Measurements from ENCODE around the gene DOK3.
"Not testable (repeated sequence)": the region's sequence is repeated elsewhere in the genome, so short reads cannot be mapped to it uniquely, and the experiment has no call there.

The DOK3 gene

DNA sequence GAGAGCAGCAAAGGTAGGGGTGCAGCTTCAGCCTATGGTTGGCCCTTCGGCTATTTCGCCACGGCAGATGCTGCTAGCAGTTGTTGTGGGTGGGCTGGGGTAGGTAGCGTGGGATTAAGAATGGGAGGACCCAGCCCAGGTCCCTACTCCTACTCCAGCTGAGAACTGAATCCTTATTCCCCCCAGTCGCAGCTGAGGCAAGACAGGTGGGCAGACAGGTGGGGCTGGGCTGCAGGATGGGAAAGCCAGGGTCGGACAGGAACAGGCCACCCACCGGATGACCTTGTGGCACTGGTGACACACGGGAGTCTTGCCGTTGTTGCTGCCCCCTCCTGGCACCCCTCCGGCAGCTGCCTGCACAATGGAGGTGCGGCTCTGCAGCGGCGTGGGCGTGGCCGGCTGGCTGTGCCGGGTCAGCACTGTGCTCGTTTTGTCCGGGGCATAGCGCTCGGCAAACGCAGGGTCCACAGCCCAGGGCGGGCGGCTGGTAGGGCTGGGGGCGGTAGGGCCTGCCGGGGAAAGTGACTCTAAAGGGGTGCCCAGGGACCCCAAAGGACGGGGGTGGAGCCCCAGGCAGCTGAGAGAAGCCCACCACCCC lies 20.4 kb downstream of the DOK3 start:
- no peak overlapping the region for H3K4me3 ChIP-seq (ENCODE audit: low read depth, low read length)
- TF ChIP-seq, protein P1, sequence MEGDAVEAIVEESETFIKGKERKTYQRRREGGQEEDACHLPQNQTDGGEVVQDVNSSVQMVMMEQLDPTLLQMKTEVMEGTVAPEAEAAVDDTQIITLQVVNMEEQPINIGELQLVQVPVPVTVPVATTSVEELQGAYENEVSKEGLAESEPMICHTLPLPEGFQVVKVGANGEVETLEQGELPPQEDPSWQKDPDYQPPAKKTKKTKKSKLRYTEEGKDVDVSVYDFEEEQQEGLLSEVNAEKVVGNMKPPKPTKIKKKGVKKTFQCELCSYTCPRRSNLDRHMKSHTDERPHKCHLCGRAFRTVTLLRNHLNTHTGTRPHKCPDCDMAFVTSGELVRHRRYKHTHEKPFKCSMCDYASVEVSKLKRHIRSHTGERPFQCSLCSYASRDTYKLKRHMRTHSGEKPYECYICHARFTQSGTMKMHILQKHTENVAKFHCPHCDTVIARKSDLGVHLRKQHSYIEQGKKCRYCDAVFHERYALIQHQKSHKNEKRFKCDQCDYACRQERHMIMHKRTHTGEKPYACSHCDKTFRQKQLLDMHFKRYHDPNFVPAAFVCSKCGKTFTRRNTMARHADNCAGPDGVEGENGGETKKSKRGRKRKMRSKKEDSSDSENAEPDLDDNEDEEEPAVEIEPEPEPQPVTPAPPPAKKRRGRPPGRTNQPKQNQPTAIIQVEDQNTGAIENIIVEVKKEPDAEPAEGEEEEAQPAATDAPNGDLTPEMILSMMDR (IDR thresholded peaks at IDR 0.05; ENCODE audit: insufficient read depth, low read length, missing control alignments), result peak; percentile 29
- ChIA-PET POLR2A (interaction anchor here (2.0 to 15.7 kb wide), 2 partner anchors 9 to 11 kb away, joined by 7 to 401 read pairs; partner anchors contain the start of genes DBN1 and PDLIM7), CTCF (interaction anchor here (0.9 to 16.4 kb wide), 6 partner anchors 11 to 33 kb away, joined by 3 to 261 read pairs (median 5); partner anchors contain the start of gene DBN1)
- no peak for DNase-seq (ENCODE audit: low read depth, low spot score)

DNA sequence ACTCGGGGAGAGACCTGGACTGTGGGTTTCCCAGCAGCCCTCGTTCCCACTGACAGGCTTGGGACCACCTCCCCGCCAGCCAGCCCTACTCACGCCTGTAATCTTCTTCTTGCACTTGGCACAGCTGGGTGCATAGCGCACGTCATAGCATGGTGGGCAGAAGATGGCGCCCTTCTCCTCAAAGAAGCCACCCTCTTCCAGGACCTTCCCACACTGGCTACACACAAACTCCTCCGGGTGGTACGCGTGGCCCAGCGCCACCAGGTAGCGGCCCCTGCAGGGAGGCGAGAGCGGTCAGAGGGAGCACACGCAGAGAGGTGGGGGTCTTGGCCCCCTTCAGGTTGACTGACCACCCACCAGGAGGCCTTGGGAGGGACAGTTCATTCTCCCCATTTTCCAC lies 21.7 kb downstream of the DOK3 start:
- CTCF ChIA-PET, result interaction anchor here (2.1 to 16.4 kb wide), 2 partner anchors 12 to 13 kb away, joined by 9 to 261 read pairs; partner anchors contain the start of gene DBN1
- POLR2A ChIA-PET, result interaction anchor here (2.0 to 15.7 kb wide), 2 partner anchors 10 kb away, joined by 7 to 401 read pairs; partner anchors contain the start of genes DBN1 and PDLIM7

DNA sequence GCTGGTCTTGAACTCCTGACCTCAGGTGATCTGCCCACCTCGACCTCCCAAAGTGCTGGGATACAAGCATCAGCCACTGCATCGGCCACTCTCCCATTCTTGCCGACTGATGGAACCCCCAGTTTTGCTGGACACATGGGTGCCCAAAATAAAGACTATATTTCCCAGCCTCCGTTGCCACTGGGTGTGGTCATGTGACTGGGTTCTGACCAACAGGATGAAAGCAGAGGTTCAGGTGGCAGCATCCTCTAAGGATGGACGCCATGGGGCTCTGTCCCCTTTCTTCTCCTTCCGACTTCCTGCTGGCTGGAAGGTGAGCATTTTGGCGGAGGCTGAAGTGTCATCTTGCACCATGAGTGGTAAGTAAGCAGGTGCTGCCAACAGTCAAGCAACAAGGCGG lies 22.5 kb downstream of the DOK3 start:
- ChIA-PET POLR2A (interaction anchor here (0.7 to 15.7 kb wide), 2 partner anchors 9 kb away, joined by 3 to 401 read pairs; partner anchors contain the start of gene DBN1), CTCF (interaction anchor here (0.8 to 2.1 kb wide), 2 partner anchors 8 to 14 kb away, joined by 3 to 9 read pairs; no protein-coding TSS in a partner anchor)
- H3K4me3 ChIP-seq (ENCODE audit: low read depth, low read length), result no peak overlapping the region
- TF ChIP-seq, protein P1 (IDR thresholded peaks at IDR 0.05; ENCODE audit: insufficient read depth, low read length, missing control alignments), result no peak
- DNase-seq (ENCODE audit: low read depth, low spot score), result no peak

More for the DNA sequence above, 21.7 kb downstream of the DOK3 start:
- H3K4me3 ChIP-seq (ENCODE audit: low read depth, low read length), result no peak overlapping the region
- TF ChIP-seq, protein P1 (IDR thresholded peaks at IDR 0.05; ENCODE audit: insufficient read depth, low read length, missing control alignments), result no peak
- DNase-seq (ENCODE audit: low read depth, low spot score), result no peak

DNA sequence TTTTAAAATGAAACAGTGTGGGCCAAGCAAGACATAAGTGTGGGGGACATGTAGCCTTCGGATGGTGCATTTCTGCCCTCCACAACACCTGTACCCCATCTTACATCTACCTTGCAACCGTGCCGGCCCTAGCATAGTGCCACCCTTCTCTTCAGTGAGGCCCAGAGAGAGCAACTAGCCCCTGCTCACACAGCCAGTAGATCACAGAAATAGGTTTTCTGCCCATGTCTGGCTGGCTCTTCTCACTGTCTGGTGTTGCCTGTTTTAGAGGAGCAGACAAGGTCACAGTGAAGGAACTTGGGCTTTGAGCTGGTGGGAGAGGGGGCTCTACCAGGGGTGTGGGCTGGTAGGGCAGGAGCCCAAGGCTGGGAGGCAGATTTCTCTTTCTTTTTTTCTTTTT lies 23.4 kb downstream of the DOK3 start:
- H3K4me3 ChIP-seq (ENCODE audit: low read depth, low read length), result no peak overlapping the region
- POLR2A ChIA-PET, result interaction anchor here (0.8 to 15.7 kb wide), 2 partner anchors 8 to 11 kb away, joined by 3 to 401 read pairs; partner anchors contain the start of genes DBN1 and PDLIM7
- CTCF ChIA-PET, result interaction anchor here (0.8 to 1.1 kb wide), 2 partner anchors 8 to 9 kb away, joined by 3 to 4 read pairs; no protein-coding TSS in a partner anchor
- DNase-seq (ENCODE audit: low read depth, low spot score), result no peak
- TF ChIP-seq, protein P1 (IDR thresholded peaks at IDR 0.05; ENCODE audit: insufficient read depth, low read length, missing control alignments), result no peak

DNA sequence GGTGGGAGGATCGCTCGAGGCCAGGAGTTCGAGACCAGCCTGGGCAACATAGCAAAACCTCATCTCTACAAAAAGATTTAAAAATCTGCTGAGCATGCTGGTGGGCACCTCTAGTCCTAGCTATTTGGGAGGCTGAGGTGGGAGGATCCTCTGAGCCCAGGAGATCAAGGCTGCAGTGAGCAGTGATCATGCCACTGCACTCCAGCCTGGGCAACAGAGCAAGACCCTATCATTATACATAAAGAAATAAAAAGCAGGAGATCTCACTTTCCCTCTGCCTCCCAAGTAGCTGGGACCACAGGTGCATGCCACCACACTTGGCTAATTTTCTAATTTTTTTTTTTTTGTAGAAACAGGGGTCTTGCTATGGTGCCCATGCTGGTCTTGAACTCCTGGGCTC lies 23.9 kb downstream of the DOK3 start:
- CTCF ChIA-PET, result interaction anchor here (1.1 to 1.4 kb wide), 3 partner anchors 9 to 16 kb away, joined by 3 to 4 read pairs (median 3); partner anchors contain the start of gene PDLIM7
- POLR2A ChIA-PET, result interaction anchor here (15.8 kb wide), 1 partner anchor 8 kb away, joined by 401 read pairs; the partner anchor contains the start of gene PDLIM7
- not testable (repeated sequence) for DNase-seq (ENCODE audit: low read depth, low spot score); H3K4me3 ChIP-seq (ENCODE audit: low read depth, low read length)

DNA sequence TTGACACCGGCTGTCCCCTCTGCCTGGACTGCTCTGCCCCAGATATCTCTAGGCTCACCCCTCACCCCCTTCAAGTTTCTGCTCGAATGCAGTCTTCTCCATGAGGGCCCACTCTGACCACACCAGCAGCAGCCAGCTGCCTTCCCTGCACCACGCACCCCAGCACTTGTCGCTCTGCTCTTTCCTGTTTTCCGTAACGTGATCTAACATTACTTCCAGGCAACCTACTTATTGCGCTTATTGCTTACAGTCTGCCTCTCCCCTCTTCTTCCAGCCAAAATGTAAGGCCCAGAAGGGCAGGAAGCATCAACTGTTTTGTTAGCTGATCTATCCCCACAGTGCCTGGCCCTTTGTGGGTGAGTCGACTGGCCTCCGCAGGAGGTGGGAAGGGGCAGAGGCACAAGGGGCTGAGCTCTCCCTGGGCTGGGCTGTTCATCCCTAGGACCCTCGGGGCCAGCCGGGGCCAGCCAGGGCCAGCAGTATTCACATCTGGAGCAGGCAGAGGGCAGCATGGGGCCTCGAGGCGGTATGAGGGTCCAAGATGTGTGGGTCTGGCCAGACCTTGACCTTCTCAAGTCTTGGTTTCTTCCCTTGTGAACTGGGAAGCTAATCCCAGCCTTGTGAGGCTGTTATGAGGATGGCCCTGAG lies 24.6 kb downstream of the DOK3 start:
- CTCF ChIA-PET, result interaction anchor here (1.1 to 1.4 kb wide), 3 partner anchors 9 to 16 kb away, joined by 3 to 4 read pairs (median 3); partner anchors contain the start of gene PDLIM7
- DNase-seq (ENCODE audit: low read depth, low spot score), result no peak
- TF ChIP-seq, protein P1 (IDR thresholded peaks at IDR 0.05; ENCODE audit: insufficient read depth, low read length, missing control alignments), result no peak
- no peak overlapping the region for H3K4me3 ChIP-seq (ENCODE audit: low read depth, low read length)
- POLR2A ChIA-PET, result interaction anchor here (0.7 to 15.8 kb wide), 3 partner anchors 9 to 40 kb away, joined by 3 to 401 read pairs (median 3); partner anchors contain the start of gene PDLIM7

Measured in AG04449 (cell line).